Esophagus muscularis mucosa (tissue), 4 donors: Measurements from ENCODE around the gene ORC6. TPM values are rescaled to one million over a fixed set of nuclear protein-coding genes. Genes with fewer than 3 reads are reported as not detected.
"Not testable (repeated sequence)": the region's sequence is repeated elsewhere in the genome, so short reads cannot be mapped to it uniquely, and the experiment has no call there.

Source experiments
- DNase-seq: peaks from one replicate; pipeline ENCODE4 v3.0.0-alpha.2; 2017; ENCODE audit errors: extremely low spot score
- H3K27ac ChIP-seq, 4 donors: fragments of 200-600 bp; sonication (generic); replicated peaks in 1 of 4; 1 replicate in 3 of 4; 2 replicates in 1 of 4; pipeline ENCODE4 v1.5.1; 2016 to 2019; ENCODE audit warnings: mild to moderate bottlenecking in 1 of 4
- H3K27me3 ChIP-seq, 4 donors: fragments of 200-600 bp; sonication (generic); one replicate each; pipeline versions ENCODE4 v1.5.1 to v1.6.0; 2016 to 2019
- H3K36me3 ChIP-seq, 4 donors: fragments of 200-600 bp; sonication (generic); one replicate each; pipeline ENCODE4 v1.5.1; 2016 to 2019
- H3K4me1 ChIP-seq, 4 donors: fragments of 200-600 bp; sonication (generic); one replicate each; pipeline ENCODE4 v1.5.1; 2016 to 2019
- H3K4me3 ChIP-seq, 4 donors: fragments of 200-600 bp; sonication (generic); 1 replicate in 2 of 4; 2 replicates in 2 of 4; pipeline ENCODE4 v1.5.1; 2016 to 2019; ENCODE audit warnings: mild to moderate bottlenecking in 4 of 4, moderate library complexity in 1 of 4
- H3K9me3 ChIP-seq, 4 donors: fragments of 200-600 bp; sonication (generic); 1 replicate in 3 of 4; 2 replicates in 1 of 4; pipeline ENCODE4 v1.5.1; 2016 to 2019
- EP300 ChIP-seq: sonication (generic); formaldehyde crosslinking; IDR thresholded peaks from one replicate; pipeline ENCODE4 v1.6.1; 2017; ENCODE audit warnings: antibody characterized with exemption
- POLR2A ChIP-seq: fragments of 450-650 bp; IDR thresholded peaks from one replicate; pipeline ENCODE4 v1.6.1; 2017; ENCODE audit warnings: antibody characterized with exemption, moderate library complexity, mild to moderate bottlenecking, low read depth
- POLR2AphosphoS5 ChIP-seq, 2 donors: sonication (generic); formaldehyde crosslinking; IDR thresholded peaks; one replicate each; pipeline ENCODE4 v1.6.1; 2017; ENCODE audit warnings: antibody characterized with exemption in 2 of 2
- WGBS: methylation state at CpG from one replicate; pipeline ENCODE4 v1.1.5; 2018; 5-methylcytosine and 5-hydroxymethylcytosine counted together
- intact Hi-C: fragments of 100-400 bp; cut with DNase I; formaldehyde crosslinking; loops from one replicate; pipeline ENCODE4 v1.15.1; 2023
- total RNA-seq, 4 donors: library from RNA; depleted of rRNA; stranded (reverse); fragments of >200 nt; gene quantifications; one replicate each; pipeline versions ENCODE4 v1.1.0 to v1.2.1, GENCODE V29; 2016
- TF ChIP-seq, protein P1 (sequence below), 3 experiments: fragments of 200-600 bp in 2 of 3; fragments of 450-650 bp in 1 of 3; sonication (generic) in 2 of 3; IDR thresholded peaks; one replicate each; pipeline ENCODE4 v1.5.1; 2017 to 2019; ENCODE audit warnings: antibody characterized with exemption in 3 of 3, mild to moderate bottlenecking in 2 of 3, moderate library complexity in 1 of 3

The ORC6 gene
- total RNA-seq, 4 donors from 2014 or later = 0.32 to 0.99 (median 0.67) TPM

- WGBS = 71% methylated on average over 1 of the region's 1 CpG
- no peak for DNase-seq
- intact Hi-C loops = no loop called here
- Histone ChIP-seq H3K27ac (no peak overlapping the region), H3K9me3 (no peaks in the 10 kb centered on the region), H3K36me3 (peaks cover 41 to 64% (median 56%) of the 10 kb centered on the region in 4 donors), H3K4me1 (no peaks in the 10 kb centered on the region), H3K27me3 (no peaks in the 10 kb centered on the region), H3K4me3 (no peak overlapping the region)
- TF ChIP-seq EP300 (no peak), POLR2AphosphoS5 (IDR thresholded peaks at IDR 0.05) (no peak)
Observed at GRCh38 chr16:46658925-46659324, 30.5 kb upstream of the ORC6 start.

DNA sequence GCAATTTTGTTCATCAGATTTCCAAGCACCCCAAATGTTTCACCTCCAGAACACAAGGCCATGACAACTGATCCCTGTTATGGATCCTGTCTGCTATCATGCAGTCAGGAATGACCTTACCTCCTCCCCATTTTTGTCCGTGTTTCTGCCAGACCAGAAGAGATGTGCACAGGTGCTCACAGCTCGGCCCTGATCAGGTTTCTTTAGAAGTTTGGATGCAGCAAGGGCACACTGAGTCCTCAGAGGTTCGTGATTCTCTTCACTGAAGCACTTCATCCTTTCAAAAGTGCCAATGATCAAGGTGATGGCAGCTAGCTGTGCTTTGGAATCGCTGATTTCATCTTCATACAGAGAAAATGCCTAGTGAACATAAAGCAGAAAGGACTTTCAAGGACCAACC lies 27.3 kb upstream of the ORC6 start:
- Histone ChIP-seq H3K9me3 (no peaks in the 10 kb centered on the region), H3K4me1 (no peaks in the 10 kb centered on the region), H3K36me3 (peaks cover 51 to 89% (median 81%) of the 10 kb centered on the region in 4 donors), H3K27me3 (no peaks in the 10 kb centered on the region), H3K27ac (no peak overlapping the region), H3K4me3 (no peak overlapping the region)
- intact Hi-C loops = no loop called here
- WGBS = 70% methylated on average over 4 of the region's 4 CpGs
- TF ChIP-seq POLR2A (no peak), EP300 (no peak), POLR2AphosphoS5 (IDR thresholded peaks at IDR 0.05) (no peak)
- TF ChIP-seq, protein P1, sequence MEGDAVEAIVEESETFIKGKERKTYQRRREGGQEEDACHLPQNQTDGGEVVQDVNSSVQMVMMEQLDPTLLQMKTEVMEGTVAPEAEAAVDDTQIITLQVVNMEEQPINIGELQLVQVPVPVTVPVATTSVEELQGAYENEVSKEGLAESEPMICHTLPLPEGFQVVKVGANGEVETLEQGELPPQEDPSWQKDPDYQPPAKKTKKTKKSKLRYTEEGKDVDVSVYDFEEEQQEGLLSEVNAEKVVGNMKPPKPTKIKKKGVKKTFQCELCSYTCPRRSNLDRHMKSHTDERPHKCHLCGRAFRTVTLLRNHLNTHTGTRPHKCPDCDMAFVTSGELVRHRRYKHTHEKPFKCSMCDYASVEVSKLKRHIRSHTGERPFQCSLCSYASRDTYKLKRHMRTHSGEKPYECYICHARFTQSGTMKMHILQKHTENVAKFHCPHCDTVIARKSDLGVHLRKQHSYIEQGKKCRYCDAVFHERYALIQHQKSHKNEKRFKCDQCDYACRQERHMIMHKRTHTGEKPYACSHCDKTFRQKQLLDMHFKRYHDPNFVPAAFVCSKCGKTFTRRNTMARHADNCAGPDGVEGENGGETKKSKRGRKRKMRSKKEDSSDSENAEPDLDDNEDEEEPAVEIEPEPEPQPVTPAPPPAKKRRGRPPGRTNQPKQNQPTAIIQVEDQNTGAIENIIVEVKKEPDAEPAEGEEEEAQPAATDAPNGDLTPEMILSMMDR (IDR thresholded peaks at IDR 0.05) = no peak
- no peak for DNase-seq

DNA sequence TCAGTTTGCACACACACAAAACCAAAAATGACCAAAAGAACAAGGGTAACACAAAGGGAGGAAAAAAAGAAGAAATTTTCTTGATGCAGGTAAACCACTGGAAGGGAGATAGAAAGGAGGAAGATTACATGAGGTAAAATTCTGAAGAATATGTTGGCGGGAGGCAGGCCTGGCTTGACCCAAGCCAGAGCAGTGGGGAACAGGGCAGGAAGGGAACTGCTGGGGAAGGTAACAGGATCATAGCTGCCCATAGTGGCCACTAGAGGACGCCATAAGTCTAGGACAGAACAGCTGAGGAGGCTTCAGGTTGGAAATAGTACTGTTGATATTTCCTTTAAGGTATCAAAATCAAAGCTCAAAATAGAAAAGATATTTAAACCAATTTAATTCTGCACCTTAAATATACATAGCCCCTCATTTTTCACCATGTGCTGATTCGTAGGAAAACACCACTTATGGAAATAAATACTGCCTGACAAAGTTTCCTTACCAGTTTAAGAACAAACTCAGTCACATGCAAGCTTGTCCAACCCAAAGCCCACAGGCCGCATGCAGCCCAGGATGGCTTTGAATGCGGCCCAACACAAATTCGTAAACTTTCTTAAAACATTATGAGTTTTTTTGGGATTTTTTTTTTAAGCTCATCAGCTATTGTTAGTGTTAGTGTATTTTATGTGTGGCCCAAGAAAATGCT lies 16.0 kb upstream of the ORC6 start:
- TF ChIP-seq POLR2A = no peak
- TF ChIP-seq, protein P1 (IDR thresholded peaks at IDR 0.05) = peak; percentile 58 to 77 (median 60)
- Histone ChIP-seq H3K9me3 (no peaks in the 10 kb centered on the region), H3K27me3 (no peaks in the 10 kb centered on the region), H3K4me3 (no peak overlapping the region), H3K27ac (no peak overlapping the region), H3K4me1 (no peaks in the 10 kb centered on the region), H3K36me3 (peaks cover 35 to 100% (median 81%) of the 10 kb centered on the region in 4 donors)
- no peak for DNase-seq
- WGBS = 67% methylated on average over 6 of the region's 6 CpGs
- intact Hi-C loops = no loop called here

- intact Hi-C loops, H3K4me1 ChIP-seq, H3K27me3 ChIP-seq, H3K27ac ChIP-seq, DNase-seq, H3K4me3 ChIP-seq, H3K9me3 ChIP-seq: not testable (repeated sequence)
- 100% methylated on average over 1 of the region's 1 CpG for WGBS
- peaks cover 11 to 92% (median 55%) of the 10 kb centered on the region in 4 donors for H3K36me3 ChIP-seq
Observed at GRCh38 chr16:46677943-46678342, 11.5 kb upstream of the ORC6 start.

- not testable (repeated sequence) for H3K4me3 ChIP-seq, H3K27me3 ChIP-seq, H3K27ac ChIP-seq, DNase-seq, H3K9me3 ChIP-seq
- Histone ChIP-seq H3K36me3 (peaks cover 11 to 53% (median 26%) of the 10 kb centered on the region in 4 donors), H3K4me1 (peaks cover 12 to 30% (median 26%) of the 10 kb centered on the region in 4 donors)
- 91% methylated on average over 2 of the region's 2 CpGs for WGBS
- intact Hi-C loops = loop anchor here (10.0 kb wide), 1 partner anchor 113 kb away; no protein-coding TSS in a partner anchor
Observed at GRCh38 chr16:46681867-46682266, 7.6 kb upstream of the ORC6 start.

DNA sequence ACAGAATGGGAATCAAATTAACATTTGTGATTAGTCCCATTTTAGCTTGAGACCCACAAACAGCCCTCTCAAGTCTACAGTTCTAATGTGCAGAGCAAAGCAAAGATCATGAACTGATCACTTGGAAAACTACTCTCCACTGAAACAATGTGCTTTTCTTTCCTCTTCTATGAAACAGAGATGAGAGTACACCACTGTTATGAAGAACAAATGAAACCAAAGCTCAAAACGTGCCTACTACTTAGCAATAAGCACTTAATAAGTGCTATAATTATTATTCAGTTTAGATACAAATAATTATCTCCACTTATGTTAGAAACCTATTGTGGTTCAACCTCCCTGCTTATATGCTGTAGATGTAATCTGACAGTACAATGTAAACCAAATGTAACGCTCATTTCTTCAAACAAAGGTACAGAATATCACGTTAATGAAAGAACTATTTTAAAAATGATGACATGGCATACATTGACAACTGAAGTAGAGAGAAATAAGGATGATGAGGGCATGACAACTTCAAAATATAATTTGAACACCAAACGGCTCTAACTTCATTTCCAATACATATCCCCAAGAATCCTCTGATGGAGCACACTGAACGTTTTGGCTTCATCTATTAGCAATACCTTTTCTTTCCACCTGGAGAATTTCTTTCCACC lies 2.5 kb upstream of the ORC6 start:
- 53% methylated on average over 5 of the region's 5 CpGs for WGBS
- H3K4me3 ChIP-seq = peak overlapping the region in 1 of 4 donors; percentile 75
- no peaks in the 10 kb centered on the region for H3K27me3 ChIP-seq
- TF ChIP-seq POLR2A (no peak), POLR2AphosphoS5 (IDR thresholded peaks at IDR 0.05) (no peak), EP300 (no peak)
- TF ChIP-seq, protein P1 (IDR thresholded peaks at IDR 0.05) = no peak
- H3K36me3 ChIP-seq = peaks cover 0 to 7% (median 0%) of the 10 kb centered on the region in 4 donors
- no peak overlapping the region for H3K27ac ChIP-seq
- H3K4me1 ChIP-seq = peaks cover 38 to 59% (median 53%) of the 10 kb centered on the region in 4 donors
- no peaks in the 10 kb centered on the region for H3K9me3 ChIP-seq
- intact Hi-C loops = loop anchor here (5.0 to 10.0 kb wide), 2 partner anchors 108 to 140 kb away; no protein-coding TSS in a partner anchor
- no peak for DNase-seq
